Hematopoietic multipotent progenitor cell (in vitro differentiated cells): ENCODE results near the gene PTPRZ1. TPM values are rescaled to one million over a fixed set of nuclear protein-coding genes. Genes with fewer than 3 reads are reported as not detected.
A peak's percentile ranks its signal among the peaks of the same experiment; 100 is the strongest.

Experiments used
- DNase-seq, 3 donors: peaks; one replicate each; pipeline ENCODE4 v3.0.0-alpha.2; 2011 to 2015; ENCODE audit warnings: low read depth in 2 of 3, low spot score in 2 of 3
- total RNA-seq: library from RNA; depleted of rRNA; stranded (reverse); fragments of >200 nt; gene quantifications from one replicate; pipeline ENCODE4 v1.2.3, GENCODE V29; 2012

PTPRZ1 gene
- not detected for total RNA-seq

GRCh38 chr7:121872831-121873288 lies at the start of gene PTPRZ1:
PTPRZ1 (plus strand) TSS chr7:121873161; CDS start chr7:121873500, 339 bp downstream.
- peak in 1 of 3 donors; percentile 10 for DNase-seq

DNA sequence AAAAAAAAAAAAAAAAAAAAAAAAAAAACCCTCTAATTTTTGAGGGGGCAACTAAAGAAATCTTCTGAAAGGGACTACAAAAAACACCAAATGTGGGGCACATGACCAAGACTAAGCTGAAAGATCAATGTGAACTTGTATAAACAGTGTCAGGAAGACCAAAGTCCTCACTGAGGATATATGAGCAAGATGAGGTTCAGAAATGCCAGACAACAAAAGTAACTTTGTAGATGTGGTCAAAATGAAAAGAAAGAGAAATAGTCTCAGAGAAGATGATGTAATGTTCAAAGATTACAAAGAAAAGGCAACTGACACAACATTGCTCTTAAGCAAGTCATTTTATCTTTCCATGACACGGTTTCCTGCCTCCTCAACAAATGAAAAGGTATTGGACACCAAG lies 48.7 kb upstream of the PTPRZ1 start:
- DNase-seq = no peak

- no peak for DNase-seq
Measured at GRCh38 chr7:121831351-121831750, 41.6 kb upstream of the PTPRZ1 start.

DNA sequence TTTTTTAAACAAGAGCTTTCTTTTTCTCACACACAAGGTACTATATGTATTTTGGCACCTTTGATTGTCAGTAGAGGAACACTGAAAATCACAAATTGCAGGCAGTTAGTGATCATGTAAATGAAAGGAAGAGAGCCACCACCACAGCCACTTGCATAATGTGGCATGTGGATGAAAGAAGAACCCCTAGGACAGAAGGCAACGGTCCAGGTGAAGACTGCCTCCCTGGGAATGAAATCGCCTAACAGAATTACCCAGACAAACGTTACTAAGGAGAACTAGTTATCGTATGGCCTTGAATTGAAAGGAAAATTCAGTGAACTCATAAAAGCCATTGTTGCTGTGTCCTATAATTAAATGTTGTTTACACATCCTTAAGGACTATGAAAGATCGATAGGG lies 41.2 kb upstream of the PTPRZ1 start:
- no peak for DNase-seq

DNA sequence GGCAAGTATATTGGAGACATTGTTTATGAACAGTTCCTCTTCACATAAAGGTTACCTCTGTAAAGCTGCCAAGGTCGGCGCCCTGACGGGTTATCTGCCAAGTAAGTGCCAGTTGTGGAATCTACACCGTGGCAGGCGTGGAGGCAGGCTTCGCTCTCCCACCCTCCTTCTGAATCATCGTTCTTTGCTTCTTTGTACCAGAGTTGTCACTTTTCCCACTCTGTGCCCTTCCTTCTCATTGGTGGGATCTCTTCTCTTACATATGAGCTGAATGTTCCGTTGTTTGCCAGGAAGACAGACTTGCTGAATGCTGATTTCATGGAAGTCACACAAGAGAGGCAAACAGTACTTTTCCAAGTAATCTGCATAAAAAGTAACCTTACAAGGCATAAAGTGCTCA lies 40.6 kb upstream of the PTPRZ1 start:
- DNase-seq = no peak

- DNase-seq = no peak
Measured at GRCh38 chr7:121833991-121834390, 39.0 kb upstream of the PTPRZ1 start.

GRCh38 chr7:121837462-121837861 lies 35.5 kb upstream of the PTPRZ1 start:
- no peak for DNase-seq

GRCh38 chr7:121847041-121847440 lies 25.9 kb upstream of the PTPRZ1 start:
- DNase-seq = no peak

DNA sequence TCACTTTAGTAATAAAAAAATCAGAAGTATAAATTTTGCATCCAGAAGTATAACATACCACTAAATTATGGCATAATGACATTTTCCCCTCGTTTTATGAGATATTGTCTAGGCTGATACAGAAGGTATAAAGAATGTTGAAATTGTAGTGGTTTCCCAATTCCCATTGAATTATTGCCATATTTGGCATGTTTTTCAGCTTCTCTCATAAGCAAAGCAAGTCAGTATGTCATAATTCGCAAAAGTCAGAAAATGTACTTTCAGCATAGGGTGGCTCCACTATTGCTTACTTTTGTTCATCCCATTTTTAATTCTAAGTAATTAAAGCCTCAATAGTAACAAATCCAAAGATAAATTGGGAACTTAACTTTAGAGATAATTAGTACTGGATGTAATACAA lies 19.7 kb upstream of the PTPRZ1 start:
- no peak for DNase-seq

DNA sequence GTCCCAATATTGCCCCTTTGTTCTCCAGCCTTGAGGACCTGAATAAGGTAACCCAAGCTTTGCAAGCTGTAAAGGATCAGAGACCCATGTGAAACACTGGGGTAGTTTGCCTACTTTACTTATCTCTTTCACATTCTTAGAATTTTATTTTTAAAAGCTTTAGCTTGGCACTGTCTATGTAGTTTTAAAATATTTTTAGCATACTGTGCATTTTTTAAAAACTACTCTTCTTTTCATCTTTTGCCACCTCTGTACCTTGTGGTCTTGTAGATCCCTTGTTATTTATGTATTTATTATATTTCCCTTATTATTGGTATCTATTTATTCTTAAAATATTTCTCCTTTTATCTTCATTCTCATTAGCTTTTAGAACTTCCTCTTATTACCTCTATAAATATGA lies 12.0 kb upstream of the PTPRZ1 start:
- DNase-seq = no peak

DNA sequence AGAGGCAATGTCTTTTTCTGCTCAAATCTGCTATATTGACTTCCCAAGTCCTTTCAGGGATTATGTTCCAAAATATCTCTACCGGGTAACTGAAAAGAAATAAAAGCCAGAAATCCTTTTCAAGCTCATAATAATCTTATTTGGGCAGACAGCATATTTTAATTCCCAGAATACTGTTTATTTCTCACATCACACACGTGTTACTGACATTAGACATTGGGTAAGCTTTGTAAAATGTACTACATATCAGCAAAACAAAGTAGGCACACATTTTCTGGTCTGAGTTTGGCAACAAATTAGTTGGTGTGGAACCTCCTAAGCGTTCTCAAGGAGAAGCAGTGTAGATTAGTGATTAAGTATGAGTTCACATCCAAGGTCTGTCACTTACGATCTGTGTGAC lies 10.4 kb upstream of the PTPRZ1 start:
- no peak for DNase-seq

DNA sequence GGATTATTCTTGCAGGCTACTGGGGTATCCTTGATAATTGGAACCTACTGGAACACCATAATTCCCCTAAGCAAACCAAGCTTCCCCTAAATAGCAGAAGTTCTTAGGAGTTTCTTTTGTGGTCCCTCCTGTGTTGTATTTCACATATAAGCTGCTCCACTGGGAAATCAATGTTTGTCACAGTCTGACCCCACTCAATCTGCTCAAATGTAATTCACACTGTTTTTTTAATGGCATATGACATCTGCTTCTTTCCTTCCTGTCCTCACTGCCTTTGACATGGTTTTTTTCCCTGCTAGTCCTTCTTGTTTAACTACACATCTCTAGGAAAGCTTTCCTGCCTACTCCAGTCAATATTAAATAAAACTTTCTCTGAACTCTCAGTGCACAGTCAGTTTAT lies 1.8 kb upstream of the PTPRZ1 start:
- no peak for DNase-seq

- DNase-seq = peak in 1 of 3 donors; percentile 9
Measured at GRCh38 chr7:121873289-121874194, 581 bp downstream of the PTPRZ1 start.

DNA sequence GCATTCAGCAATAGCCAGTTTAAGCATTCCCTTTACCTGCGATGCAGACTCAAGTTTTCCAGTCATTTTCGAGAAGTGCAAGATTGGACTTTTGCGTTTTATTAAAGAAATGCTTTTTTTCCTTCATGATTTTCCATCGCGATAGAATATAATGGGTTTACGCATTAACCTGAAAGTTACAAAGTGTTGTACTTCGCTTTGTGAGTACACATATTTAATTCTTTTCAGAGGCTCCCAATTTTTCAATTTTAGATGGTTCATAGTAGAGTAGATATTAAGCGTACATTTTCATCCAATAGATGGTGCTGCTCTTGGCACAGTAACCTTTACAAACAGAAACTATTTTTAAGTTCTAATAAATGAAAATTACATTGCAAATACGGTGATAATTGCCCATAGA lies 1.3 kb downstream of the PTPRZ1 start:
- DNase-seq = no peak

DNA sequence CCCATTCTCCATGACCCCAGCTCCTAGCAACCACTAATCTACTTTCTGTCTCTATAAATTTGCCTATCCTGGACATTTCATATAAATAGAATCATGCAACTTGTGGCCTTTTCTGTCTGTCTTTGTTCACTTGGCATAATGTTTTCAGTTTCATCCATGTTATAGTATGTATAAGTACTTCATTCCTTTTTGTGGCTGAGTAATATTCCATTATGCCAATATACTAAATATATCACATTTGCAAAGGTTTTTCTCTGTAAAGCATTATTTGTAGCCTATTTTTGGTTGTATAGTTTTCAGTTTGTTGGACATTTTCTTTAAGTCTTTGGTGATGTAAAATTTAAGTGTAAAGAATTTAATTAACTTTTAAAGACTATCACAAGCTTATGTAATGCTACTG lies 2.2 kb downstream of the PTPRZ1 start:
- no peak for DNase-seq

DNA sequence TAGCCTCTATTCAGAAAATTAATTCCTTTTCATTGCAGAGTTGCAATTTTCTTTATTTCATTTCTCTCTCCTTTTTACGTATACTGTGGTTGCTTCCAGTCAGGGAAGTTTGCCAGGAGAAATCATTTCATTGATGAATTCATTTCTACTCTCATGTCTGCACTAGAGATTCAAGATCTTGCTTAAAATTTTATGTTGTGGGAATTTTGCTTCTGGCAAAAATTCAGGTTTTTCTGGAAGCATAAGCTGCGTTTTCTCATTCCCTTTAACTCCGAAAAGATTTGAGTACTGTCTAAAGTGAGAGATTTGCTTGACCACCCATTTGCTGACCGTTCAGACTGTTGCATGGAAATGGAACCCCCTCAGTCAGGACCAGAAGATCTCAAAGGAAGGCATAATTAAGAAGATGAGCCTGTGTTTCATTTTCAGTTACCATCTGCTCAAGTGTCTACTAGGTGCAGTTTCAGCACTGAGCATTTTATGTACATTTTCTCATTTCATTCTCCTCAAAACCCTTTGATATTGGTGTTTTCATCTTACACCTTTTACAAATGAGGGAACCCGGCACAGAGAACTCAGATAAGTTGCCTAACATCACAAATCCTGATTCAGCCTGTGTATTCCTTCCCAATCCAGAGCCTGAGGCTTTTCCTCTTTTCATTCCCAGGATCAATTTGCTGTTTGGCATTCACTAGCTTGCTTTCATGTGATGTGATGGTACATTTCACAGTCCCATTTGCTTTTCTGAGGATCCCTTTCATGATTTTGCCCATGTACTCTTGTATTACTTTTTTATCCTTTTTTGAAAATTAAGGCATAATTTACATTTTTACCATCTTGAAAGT lies 3.9 kb downstream of the PTPRZ1 start:
- DNase-seq = no peak

DNA sequence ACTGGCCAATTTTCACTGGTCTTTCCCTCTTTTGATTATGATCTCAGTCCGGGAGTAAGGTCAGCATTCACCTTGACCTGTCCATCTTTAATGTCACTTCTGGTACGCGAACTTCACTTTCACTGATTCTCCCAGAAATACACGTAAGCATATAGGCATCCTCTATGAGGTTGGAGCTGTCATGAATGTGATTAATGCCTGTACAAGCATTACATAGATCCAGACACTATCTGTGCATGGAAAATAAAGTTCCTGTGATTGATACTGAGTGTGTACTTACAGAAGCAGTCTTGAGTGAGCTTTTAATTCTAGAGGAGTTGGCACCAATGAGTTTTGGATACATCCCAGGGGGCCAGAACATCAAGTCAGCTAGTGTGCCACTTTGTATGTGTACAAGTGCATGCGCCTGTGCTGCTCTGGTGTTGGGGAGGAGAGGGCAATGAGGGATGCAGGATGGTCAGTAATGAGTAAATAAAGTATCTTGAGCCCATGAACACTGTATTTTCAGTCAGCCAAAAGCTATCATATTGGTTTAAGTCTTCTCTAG lies 6.0 kb downstream of the PTPRZ1 start:
- no peak for DNase-seq

DNA sequence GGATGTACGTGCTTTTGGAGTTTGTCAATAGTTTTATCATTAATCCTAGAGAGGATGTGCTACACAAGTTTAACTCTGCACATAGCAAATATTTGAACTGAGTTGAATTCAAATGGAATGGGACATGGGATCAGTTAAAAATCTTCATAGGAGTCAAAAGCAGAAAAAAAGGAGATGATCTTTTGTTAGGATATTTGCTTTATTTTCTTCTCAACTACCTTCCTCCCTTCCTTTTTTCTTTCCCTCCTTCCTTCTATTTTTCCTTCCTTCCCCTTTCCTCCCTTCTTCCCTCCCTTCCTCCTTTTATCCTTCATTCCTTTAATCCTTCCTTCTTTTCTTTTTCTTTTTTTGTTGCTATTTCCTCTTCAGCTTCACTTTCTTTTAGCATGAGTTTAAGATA lies 6.6 kb downstream of the PTPRZ1 start:
- no peak for DNase-seq

GRCh38 chr7:121882731-121883130 lies 9.8 kb downstream of the PTPRZ1 start:
- no peak for DNase-seq

GRCh38 chr7:121885166-121885920 lies 12.4 kb downstream of the PTPRZ1 start:
- DNase-seq = no peak

DNA sequence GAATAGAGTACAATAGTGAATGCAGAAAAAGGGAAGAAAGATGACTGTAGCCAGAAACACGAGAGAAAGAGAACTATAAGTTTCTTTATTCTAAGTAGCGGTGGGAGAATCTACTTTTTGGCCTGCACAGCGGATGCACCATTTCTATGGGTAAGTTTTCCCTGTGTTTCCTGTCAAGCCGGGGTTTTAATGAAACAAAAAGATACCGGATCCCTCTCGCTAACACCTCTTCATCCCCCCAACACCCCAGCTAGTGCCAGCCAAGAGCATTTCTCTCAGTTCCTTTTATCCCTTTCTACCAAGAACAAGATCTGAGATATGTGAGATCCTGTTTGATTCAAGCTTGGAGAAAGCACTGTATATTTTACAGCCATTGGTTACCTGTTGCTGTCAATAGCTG lies 14.7 kb downstream of the PTPRZ1 start:
- DNase-seq = no peak
